Endothelial cell of umbilical vein (primary cell): ENCODE results near the gene RRP8. TPM values are rescaled to one million over a fixed set of nuclear protein-coding genes. Genes with fewer than 3 reads are reported as not detected.

Source experiments
- BruUV-seq: library from RNA; stranded (reverse); fragments of 400-500 nt; replicated peaks from 2 replicates; lab custom pipeline; 2021; lab: Mats Ljungman, UMichigan
- CTCF ChIA-PET: fragments of 300-600, 350-600 bp; sonication (Branson Sonifier 250); formaldehyde crosslinking; loops from one replicate; lab custom pipeline; 2021; ENCODE audit warnings: antibody characterized with exemption, inconsistent platforms; lab: Charles Lee
- POLR2A ChIA-PET: fragments of 300-600, 350-600 bp; sonication (Branson Sonifier 250); formaldehyde crosslinking; loops from one replicate; lab custom pipeline; 2021; ENCODE audit warnings: antibody characterized with exemption, inconsistent platforms; lab: Charles Lee
- DNase-seq: peaks from one replicate; pipeline ENCODE4 v3.0.0-alpha.2; 2011; ENCODE audit warnings: low read depth, low spot score
- FAIRE-seq: peaks from 2 replicates; lab custom pipeline; 2011; peaks lifted over from hg19 to GRCh38; lab: Jason Lieb, UNC
- H2AFZ ChIP-seq: 2 replicates; pipeline ENCODE4 v1.6.0; 2012; ENCODE audit warnings: low read depth, low read length, control low read depth, inconsistent platforms
- H3K27ac ChIP-seq: 2 replicates; pipeline ENCODE4 v1.5.1; 2011; ENCODE audit warnings: low read depth, mild to moderate bottlenecking, control low read depth, low read length, moderate library complexity; ENCODE audit not compliant: insufficient read depth
- H3K27me3 ChIP-seq, 2 experiments: 2 replicates each; pipeline versions ENCODE4 v1.6.0 to v1.6.1; 2011; ENCODE audit warnings: low read length in 2 of 2, mixed read lengths in 1 of 2; ENCODE audit not compliant: control insufficient read depth in 2 of 2, insufficient read depth in 2 of 2
- H3K36me3 ChIP-seq, 2 experiments: 2 replicates in 1 of 2; 3 replicates in 1 of 2; pipeline ENCODE4 v1.5.1; 2011; ENCODE audit warnings: low read length in 2 of 2, mild to moderate bottlenecking in 1 of 2, moderate library complexity in 1 of 2; ENCODE audit not compliant: control insufficient read depth in 2 of 2, insufficient read depth in 2 of 2; ENCODE audit errors: extremely low read depth in 1 of 2
- H3K4me1 ChIP-seq: 3 replicates; pipeline ENCODE4 v1.5.1; 2011; ENCODE audit warnings: mild to moderate bottlenecking, low read length; ENCODE audit not compliant: control insufficient read depth, insufficient read depth; ENCODE audit errors: extremely low read depth
- H3K4me2 ChIP-seq: 2 replicates; pipeline ENCODE4 v1.6.1; 2011; ENCODE audit warnings: low read length, control low read depth, mixed read lengths; ENCODE audit not compliant: insufficient read depth
- H3K4me3 ChIP-seq, 3 experiments: fragments of 200-600 bp in 1 of 3; sonication (generic), shearing (Covaris generic) in 1 of 3; replicated peaks in 1 of 3; 2 replicates each; pipeline ENCODE4 v1.5.1; 2011 to 2016; ENCODE audit warnings: control low read depth in 3 of 3, low read length in 3 of 3, mild to moderate bottlenecking in 2 of 3, inconsistent platforms in 1 of 3, low read depth in 1 of 3, moderate library complexity in 1 of 3; ENCODE audit not compliant: insufficient read depth in 1 of 3
- H3K79me2 ChIP-seq: 2 replicates; pipeline ENCODE4 v1.6.0; 2012; ENCODE audit warnings: low read length, inconsistent platforms; ENCODE audit not compliant: control insufficient read depth, insufficient read depth
- H3K9ac ChIP-seq: replicated peaks from 2 replicates; pipeline ENCODE3; 2011; ENCODE audit warnings: low read length, control low read depth; ENCODE audit not compliant: insufficient read depth; ENCODE audit errors: extremely low read depth
- H3K9me1 ChIP-seq: replicated peaks from 3 replicates; pipeline ENCODE4 v1.6.0; 2011; ENCODE audit warnings: mild to moderate bottlenecking, low read length; ENCODE audit not compliant: control insufficient read depth, insufficient read depth; ENCODE audit errors: extremely low read depth
- H3K9me3 ChIP-seq: replicated peaks from 2 replicates; pipeline ENCODE4 v1.5.1; 2012; ENCODE audit warnings: low read length, inconsistent platforms; ENCODE audit not compliant: control insufficient read depth, insufficient read depth
- H4K20me1 ChIP-seq: replicated peaks from 2 replicates; pipeline ENCODE3; 2011; ENCODE audit warnings: mild to moderate bottlenecking, low read length; ENCODE audit not compliant: control insufficient read depth, insufficient read depth; ENCODE audit errors: extremely low read depth
- EZH2 ChIP-seq: IDR thresholded peaks from 2 replicates; pipeline ENCODE4 v1.6.1; 2012; ENCODE audit warnings: borderline replicate concordance, low read depth, mild to moderate bottlenecking, moderate library complexity, low read length, inconsistent platforms; ENCODE audit not compliant: severe bottlenecking
- FOS ChIP-seq: IDR thresholded peaks from 2 replicates; pipeline ENCODE4 v1.6.1; 2011; ENCODE audit warnings: mild to moderate bottlenecking, low read length, moderate library complexity, borderline replicate concordance; ENCODE audit not compliant: insufficient read depth
- GATA2 ChIP-seq: IDR thresholded peaks from 2 replicates; pipeline ENCODE4 v1.7.0; 2011; ENCODE audit warnings: low read depth, mild to moderate bottlenecking, moderate library complexity, mixed read lengths, low read length; ENCODE audit not compliant: insufficient read length, insufficient read depth
- JUN ChIP-seq: IDR thresholded peaks from 2 replicates; pipeline ENCODE4 v1.6.1; 2011; ENCODE audit warnings: borderline replicate concordance, low read depth; ENCODE audit not compliant: insufficient read length, insufficient read depth
- MYC ChIP-seq: IDR thresholded peaks from one replicate; pipeline ENCODE4 v1.6.1; 2011; ENCODE audit warnings: mild to moderate bottlenecking, low read depth, low read length
- POLR2A ChIP-seq: IDR thresholded peaks from 2 replicates; pipeline ENCODE4 v1.6.1; 2012; ENCODE audit warnings: low read depth, mild to moderate bottlenecking, control low read depth, low read length
- POLR2AphosphoS5 ChIP-seq: IDR thresholded peaks from 2 replicates; pipeline ENCODE4 v1.6.1; 2012; ENCODE audit warnings: low read depth, mild to moderate bottlenecking, control low read depth, low read length, moderate library complexity; ENCODE audit not compliant: insufficient read depth
- dilution Hi-C: fragments of 300-500 bp; cut with MboI; formaldehyde crosslinking; loops from one replicate; pipeline ENCODE4 v1.15.0; 2019; ENCODE audit warnings: low sequenced_read_pairs; ENCODE audit not compliant: extremely low pct_ligation_motif_present
- intact Hi-C: fragments of 100-400 bp; cut with micrococcal nuclease; formaldehyde crosslinking; loops from one replicate; pipeline ENCODE4 v1.10.0; 2022
- polyA plus RNA-seq, 4 experiments: library from polyadenylated mRNA; depleted of rRNA in 3 of 4; stranded (reverse) in 3 of 4; unstranded in 1 of 4; fragments of >200 nt; gene quantifications; 2 replicates each; pipeline versions ENCODE4 v1.2.1 to v1.2.3, GENCODE V29; 2011 to 2012; ENCODE audit warnings: missing spikeins in 1 of 4
- total RNA-seq: library from RNA; stranded (reverse); gene quantifications from 2 replicates; pipeline ENCODE4 v1.2.3, GENCODE V29; 2021
- TF ChIP-seq, protein P1 (sequence below), 2 donors: IDR thresholded peaks; 1 replicate in 1 of 2; 2 replicates in 1 of 2; pipeline ENCODE4 v1.5.1; 2011; ENCODE audit warnings: low read length in 2 of 2, mild to moderate bottlenecking in 2 of 2, moderate library complexity in 2 of 2, control low read depth in 1 of 2, inconsistent platforms in 1 of 2, low read depth in 1 of 2; ENCODE audit not compliant: insufficient read depth in 1 of 2; ENCODE audit errors: extremely low read depth in 1 of 2
- TF ChIP-seq, protein P2 (sequence below): IDR thresholded peaks from 2 replicates; pipeline ENCODE4 v1.6.1; 2011; ENCODE audit not compliant: insufficient read depth, insufficient read length

Gene RRP8
- total and polyA plus RNA-seq, 2 donors (not counting 3 experiments of a cell fraction or from before 2014, with no cell fraction given), result 6.4 to 19.4 TPM

DNA sequence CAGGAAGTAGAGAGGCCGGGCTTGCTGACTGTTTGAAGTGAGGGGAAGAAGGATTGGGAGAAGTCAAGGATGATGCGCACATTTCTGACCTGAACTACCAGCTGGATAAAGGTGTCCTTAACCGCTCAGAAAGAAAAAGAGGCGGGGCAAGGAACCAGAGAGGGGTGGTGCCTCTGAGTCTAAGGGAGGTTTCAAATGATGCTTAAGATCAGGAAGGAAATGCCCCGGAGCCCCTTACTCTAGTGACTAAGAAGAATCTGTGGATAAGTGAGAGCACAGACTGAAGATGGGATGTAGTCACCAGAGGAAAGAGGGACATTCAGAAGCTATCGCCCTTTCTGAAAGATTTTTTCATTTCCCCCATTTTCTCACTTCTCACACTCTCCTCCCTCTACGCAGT lies 39.5 kb upstream of the RRP8 start:
- H3K9ac ChIP-seq, result no peak overlapping the region
- ChIA-PET POLR2A (no interaction called here), CTCF (no interaction called here)
- no peak for TF ChIP-seq POLR2A
- no peak for TF ChIP-seq JUN
- no peak for TF ChIP-seq FOS
- TF ChIP-seq, protein P1, sequence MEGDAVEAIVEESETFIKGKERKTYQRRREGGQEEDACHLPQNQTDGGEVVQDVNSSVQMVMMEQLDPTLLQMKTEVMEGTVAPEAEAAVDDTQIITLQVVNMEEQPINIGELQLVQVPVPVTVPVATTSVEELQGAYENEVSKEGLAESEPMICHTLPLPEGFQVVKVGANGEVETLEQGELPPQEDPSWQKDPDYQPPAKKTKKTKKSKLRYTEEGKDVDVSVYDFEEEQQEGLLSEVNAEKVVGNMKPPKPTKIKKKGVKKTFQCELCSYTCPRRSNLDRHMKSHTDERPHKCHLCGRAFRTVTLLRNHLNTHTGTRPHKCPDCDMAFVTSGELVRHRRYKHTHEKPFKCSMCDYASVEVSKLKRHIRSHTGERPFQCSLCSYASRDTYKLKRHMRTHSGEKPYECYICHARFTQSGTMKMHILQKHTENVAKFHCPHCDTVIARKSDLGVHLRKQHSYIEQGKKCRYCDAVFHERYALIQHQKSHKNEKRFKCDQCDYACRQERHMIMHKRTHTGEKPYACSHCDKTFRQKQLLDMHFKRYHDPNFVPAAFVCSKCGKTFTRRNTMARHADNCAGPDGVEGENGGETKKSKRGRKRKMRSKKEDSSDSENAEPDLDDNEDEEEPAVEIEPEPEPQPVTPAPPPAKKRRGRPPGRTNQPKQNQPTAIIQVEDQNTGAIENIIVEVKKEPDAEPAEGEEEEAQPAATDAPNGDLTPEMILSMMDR (IDR thresholded peaks at IDR 0.05; ENCODE audit: extremely low read depth in 1 of 2, insufficient read depth in 1 of 2, low read depth in 1 of 2, low read length in 2 of 2), result no peak
- TF ChIP-seq POLR2AphosphoS5, result no peak
- no peak for TF ChIP-seq GATA2
- TF ChIP-seq, protein P2, sequence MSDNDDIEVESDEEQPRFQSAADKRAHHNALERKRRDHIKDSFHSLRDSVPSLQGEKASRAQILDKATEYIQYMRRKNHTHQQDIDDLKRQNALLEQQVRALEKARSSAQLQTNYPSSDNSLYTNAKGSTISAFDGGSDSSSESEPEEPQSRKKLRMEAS, result no peak
- no peak for TF ChIP-seq EZH2
- TF ChIP-seq MYC, result no peak
- no peak overlapping the region for H3K4me3 ChIP-seq
- H3K4me1 ChIP-seq, result peaks cover 38% of the 10 kb centered on the region
- dilution Hi-C loops (no loop called here), intact Hi-C loops (no loop called here)
- H3K9me3 ChIP-seq, result no peaks in the 10 kb centered on the region
- FAIRE-seq (peak; percentile 65), DNase-seq (no peak)
- no peaks in the 10 kb centered on the region for H4K20me1 ChIP-seq
- H2AFZ ChIP-seq, result no peak overlapping the region
- BruUV-seq, result no TSS peak
- H3K9me1 ChIP-seq, result no peaks in the 10 kb centered on the region
- H3K36me3 ChIP-seq, result peaks cover 0 to 17% of the 10 kb centered on the region in 2 experiments
- H3K79me2 ChIP-seq, result peaks cover 4% of the 10 kb centered on the region
- H3K27me3 ChIP-seq, result no peaks in the 10 kb centered on the region
- H3K4me2 ChIP-seq, result no peak overlapping the region
- H3K27ac ChIP-seq, result no peak overlapping the region
